Central memory CD8-positive, alpha-beta T cell (primary cell): Measurements from ENCODE around the gene TTLL9.
"Not testable (repeated sequence)": the region's sequence is repeated elsewhere in the genome, so short reads cannot be mapped to it uniquely, and the experiment has no call there.

Experiments used
- ATAC-seq: fragments of 150-1000 bp; cut with Tn5 transposase; replicated peaks from 2 replicates; pipeline ENCODE4 v1.10.0; 2022; ENCODE audit warnings: mild to moderate bottlenecking, moderate FRiP score, moderate number of reproducible peaks; ENCODE audit not compliant: poor library complexity, severe bottlenecking; ENCODE audit errors: extremely low read depth
- DNase-seq, 2 donors: peaks; one replicate each; pipeline ENCODE4 v3.0.0; 2021; ENCODE audit warnings: low spot score in 2 of 2
- H3K27ac Mint-ChIP-seq: one replicate; pipeline ENCODE4 v1.8.0; 2022; ENCODE audit warnings: low read depth, mild to moderate bottlenecking, moderate library complexity, mixed read lengths
- H3K27me3 Mint-ChIP-seq: one replicate; pipeline ENCODE4 v1.8.0; 2022; ENCODE audit warnings: mixed read lengths
- H3K36me3 Mint-ChIP-seq: one replicate; pipeline ENCODE4 v1.8.0; 2022; ENCODE audit warnings: mild to moderate bottlenecking, moderate library complexity, mixed read lengths; ENCODE audit not compliant: insufficient read depth
- H3K4me1 Mint-ChIP-seq: one replicate; pipeline ENCODE4 v1.8.0; 2022; ENCODE audit warnings: mixed read lengths
- H3K4me3 Mint-ChIP-seq: one replicate; pipeline ENCODE4 v1.8.0; 2022; ENCODE audit warnings: mild to moderate bottlenecking, moderate library complexity, mixed read lengths
- H3K9me3 Mint-ChIP-seq: one replicate; pipeline ENCODE4 v1.8.0; 2022; ENCODE audit warnings: mixed read lengths

The TTLL9 gene

GRCh38 chr20:31922181-31922580 lies 51.7 kb downstream of the TTLL9 start:
- Mint-ChIP-seq H3K4me1 (no peaks in the 10 kb centered on the region), H3K4me3 (no peak overlapping the region), H3K27ac (no peak overlapping the region), H3K9me3 (no peaks in the 10 kb centered on the region), H3K27me3 (peaks cover 86% of the 10 kb centered on the region), H3K36me3 (no peaks in the 10 kb centered on the region)
- ATAC-seq (no peak), DNase-seq (no peak)

DNA sequence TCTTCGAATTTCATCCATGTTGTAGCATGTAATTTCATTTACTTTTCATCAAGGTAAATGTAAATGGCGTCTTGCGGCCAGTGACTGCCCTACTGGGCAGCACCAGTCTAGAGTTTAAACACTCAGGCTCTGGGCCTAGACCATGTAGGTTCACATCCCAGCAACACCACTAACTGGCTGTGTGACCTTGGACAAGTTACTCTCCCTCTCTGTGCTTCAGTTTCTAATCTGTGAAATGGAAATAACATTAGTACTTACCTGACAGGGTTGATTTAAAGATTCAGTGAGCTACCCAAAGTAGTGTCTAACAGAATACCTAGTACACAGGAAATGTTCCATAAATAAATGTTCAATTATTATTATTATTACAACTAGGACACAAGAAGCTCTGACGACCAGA lies 52.2 kb downstream of the TTLL9 start:
- Mint-ChIP-seq H3K4me1 (no peaks in the 10 kb centered on the region), H3K4me3 (no peak overlapping the region), H3K27me3 (peaks cover 82% of the 10 kb centered on the region), H3K9me3 (no peaks in the 10 kb centered on the region), H3K36me3 (no peaks in the 10 kb centered on the region), H3K27ac (no peak overlapping the region)
- DNase-seq (no peak), ATAC-seq (no peak)

GRCh38 chr20:31923388-31924331 lies 53.2 kb downstream of the TTLL9 start:
- ATAC-seq = no peak
- no peak for DNase-seq

GRCh38 chr20:31924561-31924960 lies 54.1 kb downstream of the TTLL9 start:
- no peaks in the 10 kb centered on the region for H3K9me3 Mint-ChIP-seq
- H3K27me3 Mint-ChIP-seq = peaks cover 69% of the 10 kb centered on the region
- DNase-seq (no peak), ATAC-seq (no peak)
- no peaks in the 10 kb centered on the region for H3K4me1 Mint-ChIP-seq
- no peak overlapping the region for H3K27ac Mint-ChIP-seq
- H3K36me3 Mint-ChIP-seq = no peaks in the 10 kb centered on the region
- no peak overlapping the region for H3K4me3 Mint-ChIP-seq

More at GRCh38 chr20:31923388-31924331, 53.2 kb downstream of the TTLL9 start:
- Mint-ChIP-seq H3K9me3 (no peaks in the 10 kb centered on the region), H3K36me3 (no peaks in the 10 kb centered on the region), H3K4me1 (no peaks in the 10 kb centered on the region), H3K27ac (no peak overlapping the region), H3K27me3 (peaks cover 74% of the 10 kb centered on the region), H3K4me3 (no peak overlapping the region)

- no peaks in the 10 kb centered on the region for H3K9me3 Mint-ChIP-seq
- ATAC-seq = no peak
Measured at GRCh38 chr20:31925631-31926030, 55.2 kb downstream of the TTLL9 start.

GRCh38 chr20:31926493-31926892 lies 56.1 kb downstream of the TTLL9 start:
- DNase-seq = no peak
- peaks cover 61% of the 10 kb centered on the region for H3K27me3 Mint-ChIP-seq
- H3K9me3 Mint-ChIP-seq = no peaks in the 10 kb centered on the region
- no peaks in the 10 kb centered on the region for H3K4me1 Mint-ChIP-seq
- H3K36me3 Mint-ChIP-seq = no peaks in the 10 kb centered on the region
- no peak for ATAC-seq
- no peak overlapping the region for H3K4me3 Mint-ChIP-seq
- H3K27ac Mint-ChIP-seq = no peak overlapping the region

More at GRCh38 chr20:31925631-31926030, 55.2 kb downstream of the TTLL9 start:
- no peaks in the 10 kb centered on the region for H3K4me1 Mint-ChIP-seq
- peaks cover 59% of the 10 kb centered on the region for H3K27me3 Mint-ChIP-seq
- H3K36me3 Mint-ChIP-seq = no peaks in the 10 kb centered on the region
- H3K27ac Mint-ChIP-seq = no peak overlapping the region
- DNase-seq = no peak
- H3K4me3 Mint-ChIP-seq = no peak overlapping the region

GRCh38 chr20:31927627-31928159 lies 57.3 kb downstream of the TTLL9 start:
- Mint-ChIP-seq H3K27me3 (peaks cover 57% of the 10 kb centered on the region), H3K4me3 (no peak overlapping the region), H3K27ac (no peak overlapping the region), H3K4me1 (no peaks in the 10 kb centered on the region), H3K36me3 (no peaks in the 10 kb centered on the region), H3K9me3 (no peaks in the 10 kb centered on the region)
- no peak for DNase-seq
- no peak for ATAC-seq

DNA sequence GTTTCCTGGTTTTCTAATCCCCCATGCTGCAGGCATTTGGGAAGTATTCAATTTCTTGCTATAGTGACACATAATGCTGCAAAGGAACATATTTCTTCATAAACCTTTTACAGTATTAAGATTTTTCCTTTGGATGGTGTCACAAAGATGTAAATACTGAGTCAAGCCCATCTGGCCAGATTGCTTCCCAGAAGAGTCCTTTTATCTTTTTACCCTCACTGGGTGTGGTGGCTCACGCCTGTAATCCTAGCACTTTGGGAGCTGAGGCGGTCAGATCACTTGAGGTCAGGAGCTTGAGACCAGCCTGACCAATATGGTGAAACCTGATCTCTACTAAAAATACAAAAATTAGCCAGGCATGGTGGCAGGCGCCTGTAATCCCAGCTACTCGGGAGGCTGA lies 59.2 kb downstream of the TTLL9 start:
- not testable (repeated sequence) for ATAC-seq, H3K36me3 Mint-ChIP-seq, H3K4me3 Mint-ChIP-seq, H3K9me3 Mint-ChIP-seq, H3K27ac Mint-ChIP-seq, DNase-seq, H3K4me1 Mint-ChIP-seq
- H3K27me3 Mint-ChIP-seq = peaks cover 38% of the 10 kb centered on the region

DNA sequence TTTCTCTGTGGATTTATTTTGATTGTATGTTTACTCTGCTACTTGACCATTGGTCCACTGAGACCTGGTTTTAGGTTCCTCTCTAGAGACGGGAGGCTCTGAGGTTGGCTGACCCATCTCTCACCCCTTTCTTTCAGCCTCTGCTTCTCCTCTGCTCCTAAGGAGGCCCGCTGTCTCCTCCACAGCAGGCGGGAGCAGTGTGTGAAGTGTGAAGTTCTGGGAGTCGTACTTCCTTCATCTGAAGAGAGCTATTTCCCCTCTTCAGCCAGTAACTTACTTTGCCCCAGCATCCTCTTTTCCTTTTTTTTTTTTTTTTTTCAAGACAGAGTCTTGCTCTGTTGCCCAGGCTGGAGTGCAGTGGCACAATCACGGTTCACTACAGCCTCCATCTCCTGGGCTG lies 60.3 kb downstream of the TTLL9 start:
- H3K27me3 Mint-ChIP-seq = peaks cover 26% of the 10 kb centered on the region
- no peak for DNase-seq
- no peaks in the 10 kb centered on the region for H3K9me3 Mint-ChIP-seq
- no peak overlapping the region for H3K27ac Mint-ChIP-seq
- ATAC-seq = no peak
- no peak overlapping the region for H3K4me3 Mint-ChIP-seq
- no peaks in the 10 kb centered on the region for H3K36me3 Mint-ChIP-seq
- no peaks in the 10 kb centered on the region for H3K4me1 Mint-ChIP-seq

DNA sequence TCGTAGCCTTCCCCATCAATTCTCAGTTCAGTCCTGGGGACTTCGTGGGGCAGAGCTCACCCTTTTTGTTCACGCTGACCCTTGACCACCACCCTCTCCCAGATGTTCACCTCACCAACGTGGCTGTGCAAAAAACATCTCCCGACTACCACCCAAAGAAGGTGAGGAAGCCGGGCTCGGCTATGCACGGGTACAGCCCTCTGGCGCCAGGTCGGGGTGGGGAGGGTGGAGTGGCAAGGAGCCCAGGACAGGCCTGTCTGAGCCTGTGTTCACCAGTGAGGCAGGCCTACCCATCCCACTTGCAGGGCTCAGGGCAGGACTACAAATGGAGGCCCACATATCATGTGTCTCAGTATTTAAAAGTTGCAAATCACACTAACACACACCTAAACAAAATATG lies 63.3 kb downstream of the TTLL9 start:
- Mint-ChIP-seq H3K9me3 (no peaks in the 10 kb centered on the region), H3K4me3 (no peak overlapping the region), H3K4me1 (no peaks in the 10 kb centered on the region), H3K27me3 (peaks cover 16% of the 10 kb centered on the region), H3K27ac (no peak overlapping the region), H3K36me3 (no peaks in the 10 kb centered on the region)
- DNase-seq (no peak), ATAC-seq (no peak)

GRCh38 chr20:31934491-31934890 lies 64.1 kb downstream of the TTLL9 start:
- Mint-ChIP-seq H3K4me1 (no peaks in the 10 kb centered on the region), H3K36me3 (no peaks in the 10 kb centered on the region), H3K4me3 (no peak overlapping the region), H3K9me3 (no peaks in the 10 kb centered on the region), H3K27me3 (peaks cover 13% of the 10 kb centered on the region), H3K27ac (no peak overlapping the region)
- ATAC-seq = no peak
- DNase-seq = no peak

- Mint-ChIP-seq H3K27ac (no peak overlapping the region), H3K9me3 (no peaks in the 10 kb centered on the region), H3K36me3 (no peaks in the 10 kb centered on the region), H3K4me3 (no peak overlapping the region), H3K4me1 (no peaks in the 10 kb centered on the region), H3K27me3 (peaks cover 13% of the 10 kb centered on the region)
- ATAC-seq (no peak), DNase-seq (no peak)
Measured at GRCh38 chr20:31934968-31935764, 64.7 kb downstream of the TTLL9 start.
